ENCODE results near the gene WIPF1.

The WIPF1 gene

DNA sequence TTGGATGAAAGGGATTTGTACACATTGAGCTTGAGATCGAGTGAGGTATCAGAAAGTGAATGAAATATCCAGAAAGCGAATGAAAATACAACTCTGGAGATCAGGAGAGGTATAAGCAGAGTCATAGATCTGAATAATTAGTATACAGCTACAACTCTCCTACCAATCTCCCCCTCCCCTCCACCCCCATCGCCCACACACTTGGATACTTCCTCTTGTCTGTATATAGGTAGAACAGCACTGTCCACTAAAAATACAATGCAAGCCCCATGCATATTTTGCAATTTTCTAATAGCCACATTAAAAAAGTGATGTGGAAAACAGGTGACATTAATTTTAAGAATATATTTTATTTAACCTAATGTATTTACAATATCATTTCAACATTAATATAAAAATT, 23.7 kb upstream of the WIPF1 start:
- no peak overlapping the region for H3K9ac ChIP-seq (ENCODE audit: insufficient read length, low read depth)
- H3K4me3 ChIP-seq (ENCODE audit: insufficient read length, low read depth) = no peak overlapping the region
- TF ChIP-seq ZNF274 (IDR thresholded peaks at IDR 0.05; ENCODE audit: low read depth, low read length) = no peak
- no peak for TF ChIP-seq YY1 (IDR thresholded peaks at IDR 0.05; ENCODE audit: insufficient read depth, insufficient read length)
- TF ChIP-seq SUZ12 (IDR thresholded peaks at IDR 0.05; ENCODE audit: extremely low read depth, insufficient read depth, insufficient read length) = no peak
- no peak for DNase-seq (ENCODE audit: low read depth, low spot score)
- H3K9me3 ChIP-seq (ENCODE audit: insufficient read depth, low read length) = no peaks in the 10 kb centered on the region
- H3K4me1 ChIP-seq (ENCODE audit: insufficient read depth, insufficient read length) = no peaks in the 10 kb centered on the region
- H3K27me3 ChIP-seq (ENCODE audit: insufficient read depth, insufficient read length) = no peaks in the 10 kb centered on the region
- no peaks in the 10 kb centered on the region for H3K36me3 ChIP-seq (ENCODE audit: insufficient read depth, insufficient read length, low read length)

- H3K4me3 ChIP-seq (ENCODE audit: insufficient read length, low read depth) = no peak overlapping the region
Observed at GRCh38 chr2:174618179-174618578, 20.6 kb upstream of the WIPF1 start.

DNA sequence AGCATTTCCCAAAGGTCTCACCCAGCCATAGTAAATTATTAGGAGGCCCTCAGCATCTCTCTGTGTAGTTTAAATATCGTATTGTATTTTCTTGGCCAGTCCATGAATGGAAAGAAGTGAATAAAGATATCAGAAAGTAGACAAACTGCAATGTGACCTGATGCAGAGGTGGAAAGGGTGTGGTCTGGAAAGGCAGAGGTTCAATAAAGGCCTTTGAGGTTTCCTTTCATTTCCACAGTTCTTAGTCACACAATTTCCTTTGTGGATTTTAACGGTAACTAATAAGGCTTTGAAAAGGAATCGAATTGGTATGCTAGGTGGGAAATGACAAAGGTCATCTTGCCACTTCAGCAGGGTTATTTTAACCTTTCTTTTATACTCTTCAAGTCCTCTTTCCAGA, 20.1 kb upstream of the WIPF1 start:
- Histone ChIP-seq H3K4me1 (ENCODE audit: insufficient read depth, insufficient read length) (no peaks in the 10 kb centered on the region), H3K9me3 (ENCODE audit: insufficient read depth, low read length) (no peaks in the 10 kb centered on the region), H3K9ac (ENCODE audit: insufficient read length, low read depth) (no peak overlapping the region), H3K4me3 (ENCODE audit: insufficient read length, low read depth) (no peak overlapping the region), H3K27me3 (ENCODE audit: insufficient read depth, insufficient read length) (no peaks in the 10 kb centered on the region), H3K36me3 (ENCODE audit: insufficient read depth, insufficient read length, low read length) (no peaks in the 10 kb centered on the region)
- DNase-seq (ENCODE audit: low read depth, low spot score) = no peak
- TF ChIP-seq SUZ12 (IDR thresholded peaks at IDR 0.05; ENCODE audit: extremely low read depth, insufficient read depth, insufficient read length) = no peak
- no peak for TF ChIP-seq ZNF274 (IDR thresholded peaks at IDR 0.05; ENCODE audit: low read depth, low read length)
- no peak for TF ChIP-seq YY1 (IDR thresholded peaks at IDR 0.05; ENCODE audit: insufficient read depth, insufficient read length)

More at GRCh38 chr2:174618179-174618578, 20.6 kb upstream of the WIPF1 start:
- H3K4me1 ChIP-seq (ENCODE audit: insufficient read depth, insufficient read length) = no peaks in the 10 kb centered on the region
- no peak for DNase-seq (ENCODE audit: low read depth, low spot score)
- no peak for TF ChIP-seq YY1 (IDR thresholded peaks at IDR 0.05; ENCODE audit: insufficient read depth, insufficient read length)
- TF ChIP-seq SUZ12 (IDR thresholded peaks at IDR 0.05; ENCODE audit: extremely low read depth, insufficient read depth, insufficient read length) = no peak
- no peak for TF ChIP-seq ZNF274 (IDR thresholded peaks at IDR 0.05; ENCODE audit: low read depth, low read length)
- H3K27me3 ChIP-seq (ENCODE audit: insufficient read depth, insufficient read length) = no peaks in the 10 kb centered on the region
- H3K36me3 ChIP-seq (ENCODE audit: insufficient read depth, insufficient read length, low read length) = no peaks in the 10 kb centered on the region
- H3K9ac ChIP-seq (ENCODE audit: insufficient read length, low read depth) = no peak overlapping the region
- no peaks in the 10 kb centered on the region for H3K9me3 ChIP-seq (ENCODE audit: insufficient read depth, low read length)

DNA sequence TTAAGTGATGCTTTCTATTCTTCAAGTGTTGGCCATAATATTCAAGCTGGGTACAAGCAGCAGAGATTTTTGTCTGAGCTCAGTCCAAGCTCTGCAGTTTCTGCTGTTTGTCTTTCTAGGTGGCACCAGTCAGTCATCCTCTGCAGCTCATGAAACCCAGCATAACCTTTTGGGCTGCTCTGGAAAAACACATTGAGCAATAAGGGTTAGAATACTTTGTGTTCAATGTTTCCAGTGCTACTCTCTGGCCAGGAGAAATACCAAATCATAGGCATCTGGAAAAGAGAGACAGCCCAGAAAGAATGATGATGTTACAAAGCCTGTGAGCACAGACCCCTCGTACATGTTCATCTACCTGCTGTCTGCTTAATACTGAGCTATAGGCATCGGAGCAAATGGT, 19.5 kb upstream of the WIPF1 start:
- TF ChIP-seq YY1 (IDR thresholded peaks at IDR 0.05; ENCODE audit: insufficient read depth, insufficient read length) = no peak
- no peak for TF ChIP-seq ZNF274 (IDR thresholded peaks at IDR 0.05; ENCODE audit: low read depth, low read length)
- no peak for TF ChIP-seq SUZ12 (IDR thresholded peaks at IDR 0.05; ENCODE audit: extremely low read depth, insufficient read depth, insufficient read length)
- DNase-seq (ENCODE audit: low read depth, low spot score) = no peak
- no peak overlapping the region for H3K9ac ChIP-seq (ENCODE audit: insufficient read length, low read depth)
- H3K36me3 ChIP-seq (ENCODE audit: insufficient read depth, insufficient read length, low read length) = no peaks in the 10 kb centered on the region
- no peaks in the 10 kb centered on the region for H3K27me3 ChIP-seq (ENCODE audit: insufficient read depth, insufficient read length)
- H3K4me3 ChIP-seq (ENCODE audit: insufficient read length, low read depth) = no peak overlapping the region
- H3K9me3 ChIP-seq (ENCODE audit: insufficient read depth, low read length) = no peaks in the 10 kb centered on the region
- no peaks in the 10 kb centered on the region for H3K4me1 ChIP-seq (ENCODE audit: insufficient read depth, insufficient read length)

DNA sequence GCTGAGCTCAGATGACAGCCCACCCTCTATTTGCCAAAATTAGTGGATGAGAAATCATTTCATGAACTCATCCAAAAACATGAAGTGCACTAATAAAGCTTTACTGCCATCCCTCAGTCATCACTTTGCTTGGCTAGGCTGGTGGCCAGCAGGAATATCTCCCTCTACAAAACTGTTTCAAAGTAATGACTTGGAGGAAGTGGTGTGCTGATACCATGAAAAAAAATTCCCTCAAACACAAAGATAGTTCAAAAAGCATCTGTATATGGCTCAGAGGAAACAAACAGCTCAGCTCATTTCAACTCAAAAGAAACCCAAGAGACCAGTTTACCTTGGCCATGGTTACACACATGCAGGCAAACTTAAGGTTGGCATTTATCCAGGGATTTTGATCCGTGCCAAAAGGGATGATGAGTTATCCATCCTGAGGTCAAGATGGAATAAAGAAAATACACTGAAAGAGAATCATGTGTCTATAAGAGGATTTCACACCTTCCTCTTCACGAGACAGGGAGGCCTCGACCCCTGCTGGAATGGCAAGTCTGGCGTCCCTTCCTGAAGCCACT, 18.4 kb upstream of the WIPF1 start:
- no peak for DNase-seq (ENCODE audit: low read depth, low spot score)
- TF ChIP-seq ZNF274 (IDR thresholded peaks at IDR 0.05; ENCODE audit: low read depth, low read length) = no peak
- TF ChIP-seq YY1 (IDR thresholded peaks at IDR 0.05; ENCODE audit: insufficient read depth, insufficient read length) = no peak
- no peak for TF ChIP-seq SUZ12 (IDR thresholded peaks at IDR 0.05; ENCODE audit: extremely low read depth, insufficient read depth, insufficient read length)
- Histone ChIP-seq H3K36me3 (ENCODE audit: insufficient read depth, insufficient read length, low read length) (no peaks in the 10 kb centered on the region), H3K27me3 (ENCODE audit: insufficient read depth, insufficient read length) (no peaks in the 10 kb centered on the region), H3K4me1 (ENCODE audit: insufficient read depth, insufficient read length) (no peaks in the 10 kb centered on the region), H3K9ac (ENCODE audit: insufficient read length, low read depth) (no peak overlapping the region), H3K4me3 (ENCODE audit: insufficient read length, low read depth) (no peak overlapping the region), H3K9me3 (ENCODE audit: insufficient read depth, low read length) (no peaks in the 10 kb centered on the region)

DNA sequence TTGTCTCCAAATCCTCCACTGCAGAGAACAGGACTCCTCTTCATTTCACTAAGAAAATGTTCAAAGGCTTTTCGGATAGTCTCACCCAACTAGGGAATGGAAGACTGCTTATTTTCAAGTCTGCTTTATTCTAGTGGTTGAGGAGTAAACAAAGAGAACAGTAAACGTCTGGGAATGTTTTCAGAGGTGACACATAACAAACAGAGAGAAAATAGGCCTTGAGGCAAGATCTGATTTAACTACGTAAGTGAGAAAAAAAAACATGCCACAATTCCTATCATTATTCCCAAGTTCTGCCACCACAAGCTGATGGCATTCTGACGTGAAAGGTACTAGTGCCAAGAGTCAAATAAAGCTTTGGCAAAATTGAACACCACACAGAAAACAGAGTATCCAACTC, 16.7 kb upstream of the WIPF1 start:
- no peaks in the 10 kb centered on the region for H3K4me1 ChIP-seq (ENCODE audit: insufficient read depth, insufficient read length)
- no peaks in the 10 kb centered on the region for H3K27me3 ChIP-seq (ENCODE audit: insufficient read depth, insufficient read length)
- no peaks in the 10 kb centered on the region for H3K36me3 ChIP-seq (ENCODE audit: insufficient read depth, insufficient read length, low read length)
- no peaks in the 10 kb centered on the region for H3K9me3 ChIP-seq (ENCODE audit: insufficient read depth, low read length)
- no peak for DNase-seq (ENCODE audit: low read depth, low spot score)
- no peak for TF ChIP-seq SUZ12 (IDR thresholded peaks at IDR 0.05; ENCODE audit: extremely low read depth, insufficient read depth, insufficient read length)
- TF ChIP-seq ZNF274 (IDR thresholded peaks at IDR 0.05; ENCODE audit: low read depth, low read length) = no peak
- TF ChIP-seq YY1 (IDR thresholded peaks at IDR 0.05; ENCODE audit: insufficient read depth, insufficient read length) = no peak
- H3K4me3 ChIP-seq (ENCODE audit: insufficient read length, low read depth) = no peak overlapping the region
- H3K9ac ChIP-seq (ENCODE audit: insufficient read length, low read depth) = no peak overlapping the region

DNA sequence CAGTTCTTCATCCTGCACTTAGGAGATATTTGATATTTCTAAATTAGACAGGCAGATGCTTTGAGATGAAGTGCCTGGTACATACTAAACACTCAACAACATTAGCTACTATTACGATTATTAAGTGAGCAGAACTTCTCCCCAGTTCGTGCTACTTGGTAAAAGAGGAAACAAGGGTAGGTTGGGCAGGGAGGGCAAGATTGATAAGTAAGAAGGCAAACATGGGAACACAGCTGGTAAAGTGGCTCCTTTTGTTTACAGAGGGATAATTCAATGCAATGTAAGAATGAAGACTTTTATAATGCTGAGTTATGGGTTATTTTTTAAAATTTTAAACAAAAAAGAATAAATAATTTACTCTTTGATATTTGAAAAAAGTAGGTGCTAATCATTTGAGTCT, 15.9 kb upstream of the WIPF1 start:
- H3K9ac ChIP-seq (ENCODE audit: insufficient read length, low read depth) = no peak overlapping the region

More for the DNA sequence above, 15.9 kb upstream of the WIPF1 start:
- H3K36me3 ChIP-seq (ENCODE audit: insufficient read depth, insufficient read length, low read length) = no peaks in the 10 kb centered on the region
- no peaks in the 10 kb centered on the region for H3K27me3 ChIP-seq (ENCODE audit: insufficient read depth, insufficient read length)
- no peak for DNase-seq (ENCODE audit: low read depth, low spot score)
- no peaks in the 10 kb centered on the region for H3K9me3 ChIP-seq (ENCODE audit: insufficient read depth, low read length)
- no peaks in the 10 kb centered on the region for H3K4me1 ChIP-seq (ENCODE audit: insufficient read depth, insufficient read length)
- TF ChIP-seq YY1 (IDR thresholded peaks at IDR 0.05; ENCODE audit: insufficient read depth, insufficient read length) = no peak
- no peak for TF ChIP-seq ZNF274 (IDR thresholded peaks at IDR 0.05; ENCODE audit: low read depth, low read length)
- no peak for TF ChIP-seq SUZ12 (IDR thresholded peaks at IDR 0.05; ENCODE audit: extremely low read depth, insufficient read depth, insufficient read length)
- H3K4me3 ChIP-seq (ENCODE audit: insufficient read length, low read depth) = no peak overlapping the region

Measured in NT2/D1 (cell line).